ENCODE measurements around the gene USP4. TPM values are rescaled to one million over a fixed set of nuclear protein-coding genes. Genes with fewer than 3 reads are reported as not detected.

The USP4 gene
- total RNA-seq, 1 donor from 2014 or later = 21.0 TPM

- Histone ChIP-seq H3F3A (ENCODE audit: low read depth) (no peaks in the 10 kb centered on the region), H4K20me1 (ENCODE audit: low read depth) (no peaks in the 10 kb centered on the region), H2AFZ (replicated peaks) (no peak overlapping the region), H3K4me2 (no peak overlapping the region), H3K27me3 (no peaks in the 10 kb centered on the region), H3K79me2 (ENCODE audit: low read depth) (no peaks in the 10 kb centered on the region), H3K4me3 (no peak overlapping the region), H3K9me3 (ENCODE audit: low read depth) (no peaks in the 10 kb centered on the region), H3K36me3 (peaks cover 7% of the 10 kb centered on the region), H3K4me1 (no peaks in the 10 kb centered on the region), H3K27ac (no peak overlapping the region), H3K9ac (no peak overlapping the region)
- TF ChIP-seq EZH2 (IDR thresholded peaks at IDR 0.05) (no peak), CTCF (IDR thresholded peaks at IDR 0.05) (no peak), EZH2phosphoT487 (IDR thresholded peaks at IDR 0.05) (no peak)
- Mint-ChIP-seq H3K36me3 (peaks cover 37% of the 10 kb centered on the region), H3K4me3 (no peak overlapping the region), H3K9me3 (no peaks in the 10 kb centered on the region), H3K27me3 (ENCODE audit: insufficient read depth, low read depth) (no peaks in the 10 kb centered on the region), H3K4me1 (no peaks in the 10 kb centered on the region), H3K27ac (no peak overlapping the region)
- no peak for DNase-seq (ENCODE audit: low spot score)
These were observed 43.0 kb downstream of the USP4 start for GRCh38 chr3:49296781-49297411.

GRCh38 chr3:49295489-49296058 lies 44.3 kb downstream of the USP4 start:
- DNase-seq (ENCODE audit: low spot score) = peak; percentile 32
- H3K9me3 Mint-ChIP-seq = no peaks in the 10 kb centered on the region
- H3K4me1 Mint-ChIP-seq = no peaks in the 10 kb centered on the region
- Histone ChIP-seq H3K27me3 (no peaks in the 10 kb centered on the region), H3F3A (ENCODE audit: low read depth) (no peaks in the 10 kb centered on the region), H3K79me2 (ENCODE audit: low read depth) (no peaks in the 10 kb centered on the region), H3K4me1 (no peaks in the 10 kb centered on the region), H2AFZ (replicated peaks) (no peak overlapping the region), H3K36me3 (peaks cover 7% of the 10 kb centered on the region), H3K9ac (no peak overlapping the region), H3K9me3 (ENCODE audit: low read depth) (no peaks in the 10 kb centered on the region), H4K20me1 (ENCODE audit: low read depth) (no peaks in the 10 kb centered on the region), H3K27ac (no peak overlapping the region), H3K4me2 (no peak overlapping the region), H3K4me3 (no peak overlapping the region)
- H3K4me3 Mint-ChIP-seq = no peak overlapping the region
- H3K27me3 Mint-ChIP-seq (ENCODE audit: insufficient read depth, low read depth) = no peaks in the 10 kb centered on the region
- no peak for TF ChIP-seq EZH2phosphoT487 (IDR thresholded peaks at IDR 0.05)
- TF ChIP-seq EZH2 (IDR thresholded peaks at IDR 0.05) = no peak
- peak; percentile 71 for TF ChIP-seq CTCF (IDR thresholded peaks at IDR 0.05)
- H3K36me3 Mint-ChIP-seq = peaks cover 36% of the 10 kb centered on the region
- peak overlapping the region; percentile 11 for H3K27ac Mint-ChIP-seq

- H3K4me2 ChIP-seq = no peak overlapping the region
- Mint-ChIP-seq H3K4me1 (peaks cover under 1% of the 10 kb centered on the region), H3K36me3 (peaks cover 30% of the 10 kb centered on the region), H3K27me3 (ENCODE audit: insufficient read depth, low read depth) (no peaks in the 10 kb centered on the region), H3K27ac (no peak overlapping the region), H3K4me3 (no peak overlapping the region), H3K9me3 (no peaks in the 10 kb centered on the region)
- H4K20me1 ChIP-seq (ENCODE audit: low read depth) = no peaks in the 10 kb centered on the region
- no peaks in the 10 kb centered on the region for H3K27me3 ChIP-seq
- no peaks in the 10 kb centered on the region for H3K4me1 ChIP-seq
- no peaks in the 10 kb centered on the region for H3F3A ChIP-seq (ENCODE audit: low read depth)
- no peaks in the 10 kb centered on the region for H3K9me3 ChIP-seq (ENCODE audit: low read depth)
- TF ChIP-seq EZH2 (IDR thresholded peaks at IDR 0.05) (no peak), CTCF (IDR thresholded peaks at IDR 0.05) (no peak), EZH2phosphoT487 (IDR thresholded peaks at IDR 0.05) (no peak)
- no peak overlapping the region for H2AFZ ChIP-seq (replicated peaks)
- no peak for DNase-seq (ENCODE audit: low spot score)
- no peak overlapping the region for H3K4me3 ChIP-seq
- no peak overlapping the region for H3K27ac ChIP-seq
- H3K36me3 ChIP-seq = peaks cover 7% of the 10 kb centered on the region
- H3K9ac ChIP-seq = no peak overlapping the region
- H3K79me2 ChIP-seq (ENCODE audit: low read depth) = no peaks in the 10 kb centered on the region
These were observed 45.5 kb downstream of the USP4 start for GRCh38 chr3:49294343-49294742.
